GM18909 (cell line): ENCODE results near the gene D2HGDH.
"Not testable (repeated sequence)": the region's sequence is repeated elsewhere in the genome, so short reads cannot be mapped to it uniquely, and the experiment has no call there.

Source experiments
- ATAC-seq: cut with Tn5 transposase; IDR thresholded peaks from one replicate; pipeline ENCODE4 v1.9.1; 2021; ENCODE audit warnings: mild to moderate bottlenecking; ENCODE audit not compliant: unreplicated experiment, poor library complexity

Gene D2HGDH

GRCh38 chr2:241782053-241782452, 47.6 kb downstream of the D2HGDH start:
- not testable (repeated sequence) for ATAC-seq

GRCh38 chr2:241788135-241788534, 53.7 kb downstream of the D2HGDH start:
- no peak for ATAC-seq

- no peak for ATAC-seq
These were observed 54.1 kb downstream of the D2HGDH start for GRCh38 chr2:241788572-241788971.

- not testable (repeated sequence) for ATAC-seq
These were observed 57.0 kb downstream of the D2HGDH start for GRCh38 chr2:241791385-241791784.

GRCh38 chr2:241793385-241793784, 59.0 kb downstream of the D2HGDH start:
- no peak for ATAC-seq

- ATAC-seq: no peak
These were observed 59.9 kb downstream of the D2HGDH start for GRCh38 chr2:241794250-241794823.

- no peak for ATAC-seq
These were observed 60.9 kb downstream of the D2HGDH start for GRCh38 chr2:241795021-241795999.

- no peak for ATAC-seq
These were observed 61.8 kb downstream of the D2HGDH start for GRCh38 chr2:241796209-241796608.

- ATAC-seq: no peak
These were observed 62.2 kb downstream of the D2HGDH start for GRCh38 chr2:241796610-241797138.

GRCh38 chr2:241797441-241798080, 63.1 kb downstream of the D2HGDH start:
- ATAC-seq: no peak

- no peak for ATAC-seq
These were observed 63.7 kb downstream of the D2HGDH start for GRCh38 chr2:241798081-241798630.

- no peak for ATAC-seq
These were observed 64.4 kb downstream of the D2HGDH start for GRCh38 chr2:241798631-241799521.

- no peak for ATAC-seq
These were observed 65.2 kb downstream of the D2HGDH start for GRCh38 chr2:241799522-241800197.

- not testable (repeated sequence) for ATAC-seq
These were observed 65.9 kb downstream of the D2HGDH start for GRCh38 chr2:241800198-241800903.

- ATAC-seq: no peak
These were observed 67.4 kb downstream of the D2HGDH start for GRCh38 chr2:241801611-241802420.

- ATAC-seq: no peak
These were observed 68.2 kb downstream of the D2HGDH start for GRCh38 chr2:241802421-241803318.
